ENCODE results near the gene OR4K14. TPM values are rescaled to one million over a fixed set of nuclear protein-coding genes. Genes with fewer than 3 reads are reported as not detected.
"Not testable (repeated sequence)": the region's sequence is repeated elsewhere in the genome, so short reads cannot be mapped to it uniquely, and the experiment has no call there.

The OR4K14 gene
- total RNA-seq, result not detected

- FAIRE-seq, result no peak
- no peak for DNase-seq (ENCODE audit: low spot score in 2 of 2)
Measured at GRCh38 chr14:20019257-20019865, at the start of gene OR4K14. Gene OR4K14, minus strand, starts transcription at chr14:20019307. Its CDS starts 4,114 bp downstream, at chr14:20015193.

GRCh38 chr14:20059745-20060144 lies 40.6 kb upstream of the OR4K14 start, which contains the start of gene OR4L1:
Gene OR4L1, plus strand, starts transcription at chr14:20060045. Its CDS starts 0 bp downstream, at chr14:20060045.
- FAIRE-seq (no peak), DNase-seq (ENCODE audit: low spot score in 2 of 2) (no peak)

- FAIRE-seq (no peak), DNase-seq (ENCODE audit: low spot score in 2 of 2) (no peak)
Measured at GRCh38 chr14:20048202-20048601, 29.1 kb upstream of the OR4K14 start.

- FAIRE-seq, result no peak
Measured at GRCh38 chr14:20044243-20044642, 25.1 kb upstream of the OR4K14 start.

GRCh38 chr14:20035938-20036337 lies 16.8 kb upstream of the OR4K14 start, which contains the start of gene OR4K13:
Gene OR4K13, minus strand, starts transcription at chr14:20036038. Its CDS starts 1,280 bp downstream, at chr14:20034758.
- no peak for FAIRE-seq

More at GRCh38 chr14:20044243-20044642, 25.1 kb upstream of the OR4K14 start:
- DNase-seq (ENCODE audit: low spot score in 2 of 2), result no peak

GRCh38 chr14:20035449-20035848 lies 16.3 kb upstream of the OR4K14 start:
- FAIRE-seq, result no peak
- no peak for DNase-seq (ENCODE audit: low spot score in 2 of 2)

More at GRCh38 chr14:20035938-20036337, 16.8 kb upstream of the OR4K14 start, which contains the start of gene OR4K13:
- no peak for DNase-seq (ENCODE audit: low spot score in 2 of 2)

- FAIRE-seq (no peak), DNase-seq (ENCODE audit: low spot score in 2 of 2) (no peak)
Measured at GRCh38 chr14:20031058-20031457, 12.0 kb upstream of the OR4K14 start.

GRCh38 chr14:20008156-20008555 lies 11.0 kb downstream of the OR4K14 start:
- DNase-seq (ENCODE audit: low spot score in 2 of 2) (no peak), FAIRE-seq (no peak)

- no peak for FAIRE-seq
- no peak for DNase-seq (ENCODE audit: low spot score in 2 of 2)
Measured at GRCh38 chr14:20002319-20002718, 16.8 kb downstream of the OR4K14 start.

- FAIRE-seq, result no peak
Measured at GRCh38 chr14:20001863-20002262, 17.2 kb downstream of the OR4K14 start, which contains the start of gene OR4Q2. Gene OR4Q2, plus strand, starts transcription at chr14:20002163.

GRCh38 chr14:19993438-19993837 lies 25.7 kb downstream of the OR4K14 start:
- no peak for DNase-seq (ENCODE audit: low spot score in 2 of 2)
- no peak for FAIRE-seq

More at GRCh38 chr14:20001863-20002262, 17.2 kb downstream of the OR4K14 start, which contains the start of gene OR4Q2:
- no peak for DNase-seq (ENCODE audit: low spot score in 2 of 2)

GRCh38 chr14:19975291-19975690 lies 43.8 kb downstream of the OR4K14 start, which contains the start of gene OR4K15:
Gene OR4K15, plus strand, starts transcription at chr14:19975591. Its CDS starts 0 bp downstream, at chr14:19975591.
- DNase-seq (ENCODE audit: low spot score in 2 of 2) (no peak), FAIRE-seq (no peak)

- DNase-seq (ENCODE audit: low spot score in 2 of 2) (no peak), FAIRE-seq (no peak)
Measured at GRCh38 chr14:19974844-19975243, 44.3 kb downstream of the OR4K14 start.

GRCh38 chr14:19969735-19970134 lies 49.4 kb downstream of the OR4K14 start:
- DNase-seq (ENCODE audit: low spot score in 2 of 2); FAIRE-seq: not testable (repeated sequence)

Other genes starting within 250 kb of the OR4K14 start
- gene OR4M1, start 245.8 kb downstream of the OR4K14 start, total RNA-seq, result not detected
- not detected for gene OR4N2, start 215.5 kb downstream of the OR4K14 start, total RNA-seq
- not detected for gene OR4K2, start 144.2 kb downstream of the OR4K14 start, total RNA-seq
- not detected for gene OR4K5, start 98.7 kb downstream of the OR4K14 start, total RNA-seq
- gene OR4K1, start 88.4 kb downstream of the OR4K14 start, total RNA-seq, result not detected
- not detected for gene OR4K15, start 43.7 kb downstream of the OR4K14 start, total RNA-seq
- gene OR4Q2, start 17.1 kb downstream of the OR4K14 start, total RNA-seq, result not detected
- not detected for gene OR4K13, start 16.7 kb upstream of the OR4K14 start, total RNA-seq
- gene OR4L1, start 40.7 kb upstream of the OR4K14 start, total RNA-seq, result not detected
- not detected for gene OR4K17, start 91.4 kb upstream of the OR4K14 start, total RNA-seq
- not detected for gene OR4N5, start 119.5 kb upstream of the OR4K14 start, total RNA-seq
- gene OR11G2, start 171.6 kb upstream of the OR4K14 start, total RNA-seq, result not detected
- gene OR11H6, start 204.4 kb upstream of the OR4K14 start, total RNA-seq, result not detected
- gene OR11H7, start 209.7 kb upstream of the OR4K14 start, total RNA-seq, result not detected
- not detected for gene OR11H4, start 220.0 kb upstream of the OR4K14 start, total RNA-seq

Data from frontal cortex (tissue), 4 donors.